Measurements from ENCODE around the gene THBS3. TPM values are rescaled to one million over a fixed set of nuclear protein-coding genes. Genes with fewer than 3 reads are reported as not detected.

Gene THBS3
- total RNA-seq, 2 experiments from 2014 or later: 11.1 to 28.7 TPM

DNA sequence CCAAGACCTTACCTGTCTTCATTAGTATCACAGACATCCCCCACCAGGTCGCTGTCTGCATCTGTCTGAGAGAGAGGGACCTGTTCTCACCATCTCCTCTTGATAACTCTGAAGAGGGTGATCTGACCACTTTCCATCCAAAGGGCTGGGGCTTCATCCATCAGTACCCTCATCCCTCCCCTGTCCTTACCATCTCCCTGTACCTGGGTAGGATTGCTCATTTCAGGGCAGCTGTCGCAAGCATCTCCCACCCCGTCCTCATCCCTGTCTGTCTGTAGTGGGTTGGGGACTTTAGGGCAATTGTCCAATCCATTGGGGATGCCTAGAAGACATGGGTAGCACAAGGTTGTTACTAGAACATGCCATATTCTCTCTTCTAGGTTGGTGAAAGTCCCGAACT lies 7.9 kb downstream of the THBS3 start:
- H3K4me1 ChIP-seq (ENCODE audit: insufficient read depth, low read length, poor library complexity, severe bottlenecking): peaks cover 1% of the 10 kb centered on the region
- ChIA-PET POLR2A (no interaction called here), CTCF (ENCODE audit: unreplicated experiment) (interaction anchor here (0.6 kb wide), 1 partner anchor 50 kb away, joined by 3 read pairs; no protein-coding TSS in a partner anchor)
- H3K79me2 ChIP-seq (ENCODE audit: insufficient read depth, low read depth, low read length): no peaks in the 10 kb centered on the region
- H3K9me3 ChIP-seq (ENCODE audit: low read length): no peaks in the 10 kb centered on the region
- intact Hi-C loops (cut with micrococcal nuclease; ENCODE audit: unreplicated experiment): no loop called here
- no peaks in the 10 kb centered on the region for H4K20me1 ChIP-seq (ENCODE audit: insufficient read depth, low read length)
- no peak overlapping the region for H3K27ac ChIP-seq (ENCODE audit: low read depth, low read length, poor library complexity, severe bottlenecking)
- no TSS peak for BruUV-seq (replicated peaks)
- no peak for DNase-seq (ENCODE audit: low spot score)
- H3K36me3 ChIP-seq (ENCODE audit: insufficient read depth, low read length): no peaks in the 10 kb centered on the region
- no peak overlapping the region for H3K4me3 ChIP-seq (ENCODE audit: low read depth, low read length, poor library complexity, severe bottlenecking)
- H3K9me2 ChIP-seq (ENCODE audit: insufficient read depth, low read length): no peaks in the 10 kb centered on the region
- TF ChIP-seq, protein P1, sequence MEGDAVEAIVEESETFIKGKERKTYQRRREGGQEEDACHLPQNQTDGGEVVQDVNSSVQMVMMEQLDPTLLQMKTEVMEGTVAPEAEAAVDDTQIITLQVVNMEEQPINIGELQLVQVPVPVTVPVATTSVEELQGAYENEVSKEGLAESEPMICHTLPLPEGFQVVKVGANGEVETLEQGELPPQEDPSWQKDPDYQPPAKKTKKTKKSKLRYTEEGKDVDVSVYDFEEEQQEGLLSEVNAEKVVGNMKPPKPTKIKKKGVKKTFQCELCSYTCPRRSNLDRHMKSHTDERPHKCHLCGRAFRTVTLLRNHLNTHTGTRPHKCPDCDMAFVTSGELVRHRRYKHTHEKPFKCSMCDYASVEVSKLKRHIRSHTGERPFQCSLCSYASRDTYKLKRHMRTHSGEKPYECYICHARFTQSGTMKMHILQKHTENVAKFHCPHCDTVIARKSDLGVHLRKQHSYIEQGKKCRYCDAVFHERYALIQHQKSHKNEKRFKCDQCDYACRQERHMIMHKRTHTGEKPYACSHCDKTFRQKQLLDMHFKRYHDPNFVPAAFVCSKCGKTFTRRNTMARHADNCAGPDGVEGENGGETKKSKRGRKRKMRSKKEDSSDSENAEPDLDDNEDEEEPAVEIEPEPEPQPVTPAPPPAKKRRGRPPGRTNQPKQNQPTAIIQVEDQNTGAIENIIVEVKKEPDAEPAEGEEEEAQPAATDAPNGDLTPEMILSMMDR (conservative IDR thresholded peaks at IDR 0.05; ENCODE audit: low read length): no peak
- no peak for TF ChIP-seq EZH2phosphoT487 (IDR thresholded peaks at IDR 0.05; ENCODE audit: borderline replicate concordance, low read depth, low read length)
- no peak overlapping the region for H3K4me2 ChIP-seq (ENCODE audit: low read length)
- H2AFZ ChIP-seq (ENCODE audit: low read length): no peak overlapping the region

DNA sequence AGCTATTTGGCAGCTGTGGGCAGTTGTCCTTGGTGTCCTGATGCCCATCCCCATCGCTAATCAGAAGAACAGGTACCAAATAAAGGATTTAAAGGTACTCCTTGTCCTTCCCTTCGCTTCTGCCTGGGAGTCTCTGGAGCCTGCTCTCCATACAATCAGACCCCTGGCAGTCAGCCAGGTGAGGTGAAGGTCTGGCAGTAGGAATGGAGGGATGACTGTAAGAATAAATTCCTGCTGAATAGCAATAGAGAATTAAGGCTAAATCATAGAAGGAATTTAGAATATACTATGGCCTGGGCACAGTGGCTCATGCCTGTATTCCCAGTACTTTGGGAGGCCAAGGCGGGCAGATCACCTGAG lies 9.2 kb downstream of the THBS3 start:
- Histone ChIP-seq H3K4me3 (ENCODE audit: low read depth, low read length, poor library complexity, severe bottlenecking) (no peak overlapping the region), H4K20me1 (ENCODE audit: insufficient read depth, low read length) (no peaks in the 10 kb centered on the region), H3K27ac (ENCODE audit: low read depth, low read length, poor library complexity, severe bottlenecking) (no peak overlapping the region), H3K9me2 (ENCODE audit: insufficient read depth, low read length) (no peaks in the 10 kb centered on the region), H3K4me1 (ENCODE audit: insufficient read depth, low read length, poor library complexity, severe bottlenecking) (peaks cover 9% of the 10 kb centered on the region), H3K4me2 (ENCODE audit: low read length) (no peak overlapping the region), H3K79me2 (ENCODE audit: insufficient read depth, low read depth, low read length) (no peaks in the 10 kb centered on the region), H2AFZ (ENCODE audit: low read length) (no peak overlapping the region), H3K36me3 (ENCODE audit: insufficient read depth, low read length) (no peaks in the 10 kb centered on the region), H3K9me3 (ENCODE audit: low read length) (no peaks in the 10 kb centered on the region)
- no peak for DNase-seq (ENCODE audit: low spot score)
- intact Hi-C loops (cut with micrococcal nuclease; ENCODE audit: unreplicated experiment): no loop called here
- no peak for TF ChIP-seq EZH2phosphoT487 (IDR thresholded peaks at IDR 0.05; ENCODE audit: borderline replicate concordance, low read depth, low read length)
- TF ChIP-seq, protein P1 (conservative IDR thresholded peaks at IDR 0.05; ENCODE audit: low read length): no peak
- BruUV-seq (replicated peaks): no TSS peak
- ChIA-PET CTCF (ENCODE audit: unreplicated experiment) (no interaction called here), POLR2A (interaction anchor here (0.7 kb wide), 1 partner anchor 94 kb away, joined by 3 read pairs; no protein-coding TSS in a partner anchor)

DNA sequence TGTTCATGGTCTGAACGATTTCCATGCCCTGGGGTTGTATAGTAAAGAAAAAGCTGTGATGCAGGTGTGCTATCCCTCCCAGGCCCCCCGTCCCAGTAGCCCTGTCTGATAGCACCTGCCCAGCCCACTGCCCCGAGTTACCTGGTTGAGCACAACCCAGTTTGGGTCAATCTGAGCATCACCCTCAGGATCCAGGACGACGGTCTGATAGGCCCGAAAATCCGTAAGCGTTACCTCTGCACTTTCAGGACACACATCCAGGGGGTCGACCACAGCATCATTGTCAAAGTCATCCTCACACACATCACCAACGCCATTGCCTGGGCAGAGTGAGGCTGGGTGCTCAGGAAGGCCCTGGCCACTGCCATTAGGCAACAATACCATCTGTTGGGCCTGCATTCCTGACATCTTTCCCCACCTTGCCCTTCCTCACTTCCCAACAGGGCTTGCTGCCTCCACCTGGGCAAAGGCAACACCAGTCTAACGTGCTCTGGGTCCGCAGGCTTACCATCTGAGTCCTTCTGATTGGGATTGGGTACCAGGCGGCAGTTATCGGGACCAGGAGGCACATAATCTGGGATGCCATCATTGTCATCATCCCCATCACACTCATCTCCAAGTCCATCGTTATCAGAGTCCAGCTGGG lies 9.7 kb downstream of the THBS3 start:
- Histone ChIP-seq H3K27ac (ENCODE audit: low read depth, low read length, poor library complexity, severe bottlenecking) (no peak overlapping the region), H3K9me3 (ENCODE audit: low read length) (no peaks in the 10 kb centered on the region), H2AFZ (ENCODE audit: low read length) (no peak overlapping the region), H3K4me2 (ENCODE audit: low read length) (no peak overlapping the region), H3K4me3 (ENCODE audit: low read depth, low read length, poor library complexity, severe bottlenecking) (no peak overlapping the region), H3K9me2 (ENCODE audit: insufficient read depth, low read length) (no peaks in the 10 kb centered on the region), H3K4me1 (ENCODE audit: insufficient read depth, low read length, poor library complexity, severe bottlenecking) (peaks cover 13% of the 10 kb centered on the region), H4K20me1 (ENCODE audit: insufficient read depth, low read length) (no peaks in the 10 kb centered on the region), H3K79me2 (ENCODE audit: insufficient read depth, low read depth, low read length) (no peaks in the 10 kb centered on the region), H3K36me3 (ENCODE audit: insufficient read depth, low read length) (no peaks in the 10 kb centered on the region)
- intact Hi-C loops (cut with micrococcal nuclease; ENCODE audit: unreplicated experiment): no loop called here
- TF ChIP-seq, protein P1 (conservative IDR thresholded peaks at IDR 0.05; ENCODE audit: low read length): no peak
- TF ChIP-seq EZH2phosphoT487 (IDR thresholded peaks at IDR 0.05; ENCODE audit: borderline replicate concordance, low read depth, low read length): no peak
- no peak for DNase-seq (ENCODE audit: low spot score)
- ChIA-PET CTCF (ENCODE audit: unreplicated experiment) (no interaction called here), POLR2A (no interaction called here)
- BruUV-seq (replicated peaks): no TSS peak
